ACC112 (cell line): ENCODE results near the gene TMEM41B.
A peak's percentile ranks its signal among the peaks of the same experiment; 100 is the strongest.

ENCODE experiments used
- H2AFZ ChIP-seq: fragments of 200-600 bp; sonication (generic); one replicate; pipeline ENCODE4 v1.6.0; 2017; ENCODE audit warnings: antibody characterized with exemption, low read length; ENCODE audit not compliant: unreplicated experiment
- H3K27ac ChIP-seq: fragments of 200-600 bp; sonication (generic); 2 replicates; pipeline ENCODE4 v1.5.1; 2014; ENCODE audit warnings: low read depth, mild to moderate bottlenecking, antibody characterized with exemption, low read length, moderate library complexity
- H3K27me3 ChIP-seq: fragments of 200-600 bp; sonication (generic); 2 replicates; pipeline ENCODE4 v1.6.1; 2014; ENCODE audit warnings: mild to moderate bottlenecking, antibody characterized with exemption, low read length, moderate library complexity, mixed read lengths; ENCODE audit not compliant: insufficient read depth
- H3K36me3 ChIP-seq: fragments of 200-600 bp; sonication (generic); 2 replicates; pipeline ENCODE4 v1.6.1; 2016; ENCODE audit warnings: mild to moderate bottlenecking, antibody characterized with exemption, low read length, moderate library complexity, mixed read lengths; ENCODE audit not compliant: insufficient read depth
- H3K4me1 ChIP-seq: fragments of 200-600 bp; sonication (generic); one replicate; pipeline ENCODE4 v1.6.1; 2016; ENCODE audit warnings: low read length, mixed read lengths; ENCODE audit not compliant: insufficient read depth, unreplicated experiment, control insufficient read depth
- H3K4me3 ChIP-seq: fragments of 200-600 bp; sonication (generic); 2 replicates; pipeline ENCODE4 v1.5.1; 2014; ENCODE audit warnings: mild to moderate bottlenecking, low read depth, low read length
- H3K79me2 ChIP-seq: fragments of 200-600 bp; sonication (generic); one replicate; pipeline ENCODE4 v1.6.0; 2016; ENCODE audit warnings: low read length; ENCODE audit not compliant: control insufficient read depth, unreplicated experiment, insufficient read depth

The TMEM41B gene

DNA sequence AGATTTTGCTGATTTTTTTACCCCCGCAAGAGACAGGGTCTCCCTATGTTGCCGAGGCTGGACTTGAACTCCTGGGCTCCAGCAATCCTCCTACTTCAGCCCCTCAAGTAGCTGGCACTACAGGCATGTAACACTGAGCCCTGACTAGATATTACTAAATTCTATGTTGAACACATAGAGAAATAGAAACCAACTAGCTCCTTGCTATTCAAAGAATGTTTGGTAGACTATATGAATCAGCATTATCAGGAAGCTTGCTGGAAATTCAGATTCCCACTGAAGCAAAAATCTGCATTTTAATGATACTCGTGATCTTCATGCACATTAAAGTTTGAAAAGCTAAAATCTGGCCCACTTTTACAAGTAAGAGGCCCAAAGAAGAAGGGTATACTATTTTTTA lies 11.9 kb downstream of the TMEM41B start:
- Histone ChIP-seq H3K27ac (peak overlapping the region; percentile 69), H3K27me3 (no peaks in the 10 kb centered on the region), H3K79me2 (peaks cover 38% of the 10 kb centered on the region), H3K4me1 (no peaks in the 10 kb centered on the region), H2AFZ (no peak overlapping the region), H3K4me3 (no peak overlapping the region), H3K36me3 (no peaks in the 10 kb centered on the region)

DNA sequence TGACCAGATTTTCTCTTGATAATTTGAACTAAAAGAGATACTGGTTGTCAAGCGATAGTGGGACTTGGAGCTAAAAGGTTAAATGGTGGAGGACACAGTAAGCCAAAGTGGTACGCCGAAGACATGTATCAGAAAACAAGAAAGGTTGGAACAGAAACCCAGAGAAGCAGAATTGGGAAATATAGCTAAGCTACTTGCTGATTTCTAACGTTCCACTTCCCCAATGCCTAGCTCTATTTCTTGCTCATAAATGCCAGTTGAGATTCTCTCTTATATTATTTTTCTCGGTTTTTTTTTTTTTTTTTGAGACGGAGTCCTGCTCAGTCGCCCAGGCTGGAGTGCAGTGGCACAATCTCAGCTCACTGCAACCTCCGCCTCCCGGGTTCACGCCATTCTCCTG lies 12.7 kb downstream of the TMEM41B start:
- no peaks in the 10 kb centered on the region for H3K36me3 ChIP-seq
- H3K4me3 ChIP-seq = no peak overlapping the region
- H3K27ac ChIP-seq = no peak overlapping the region
- no peaks in the 10 kb centered on the region for H3K27me3 ChIP-seq
- peaks cover 34% of the 10 kb centered on the region for H3K79me2 ChIP-seq
- H2AFZ ChIP-seq = no peak overlapping the region
- no peaks in the 10 kb centered on the region for H3K4me1 ChIP-seq

DNA sequence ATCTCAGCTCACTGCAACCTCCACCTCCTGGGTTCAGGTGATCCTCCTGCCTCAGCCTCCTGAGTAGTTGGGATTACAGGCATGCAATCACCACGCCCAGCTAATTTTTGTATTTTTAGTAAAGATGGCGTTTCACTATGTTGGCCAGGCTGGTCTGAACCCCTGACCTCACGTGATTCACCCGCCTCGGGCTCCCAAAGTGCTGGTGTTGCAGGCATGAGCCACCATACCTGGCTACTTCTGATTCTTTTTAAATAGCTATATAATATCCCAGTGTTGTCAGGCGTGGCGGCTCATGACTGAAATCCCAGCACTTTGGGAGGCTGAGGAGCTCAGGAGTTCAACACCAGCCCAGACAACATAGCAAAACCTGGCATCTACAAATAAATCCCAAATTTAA lies 20.7 kb downstream of the TMEM41B start:
- no peaks in the 10 kb centered on the region for H3K4me1 ChIP-seq
- no peak overlapping the region for H3K27ac ChIP-seq
- peaks cover 3% of the 10 kb centered on the region for H3K79me2 ChIP-seq
- H3K36me3 ChIP-seq = no peaks in the 10 kb centered on the region
- no peak overlapping the region for H3K4me3 ChIP-seq
- no peaks in the 10 kb centered on the region for H3K27me3 ChIP-seq
- H2AFZ ChIP-seq = no peak overlapping the region

DNA sequence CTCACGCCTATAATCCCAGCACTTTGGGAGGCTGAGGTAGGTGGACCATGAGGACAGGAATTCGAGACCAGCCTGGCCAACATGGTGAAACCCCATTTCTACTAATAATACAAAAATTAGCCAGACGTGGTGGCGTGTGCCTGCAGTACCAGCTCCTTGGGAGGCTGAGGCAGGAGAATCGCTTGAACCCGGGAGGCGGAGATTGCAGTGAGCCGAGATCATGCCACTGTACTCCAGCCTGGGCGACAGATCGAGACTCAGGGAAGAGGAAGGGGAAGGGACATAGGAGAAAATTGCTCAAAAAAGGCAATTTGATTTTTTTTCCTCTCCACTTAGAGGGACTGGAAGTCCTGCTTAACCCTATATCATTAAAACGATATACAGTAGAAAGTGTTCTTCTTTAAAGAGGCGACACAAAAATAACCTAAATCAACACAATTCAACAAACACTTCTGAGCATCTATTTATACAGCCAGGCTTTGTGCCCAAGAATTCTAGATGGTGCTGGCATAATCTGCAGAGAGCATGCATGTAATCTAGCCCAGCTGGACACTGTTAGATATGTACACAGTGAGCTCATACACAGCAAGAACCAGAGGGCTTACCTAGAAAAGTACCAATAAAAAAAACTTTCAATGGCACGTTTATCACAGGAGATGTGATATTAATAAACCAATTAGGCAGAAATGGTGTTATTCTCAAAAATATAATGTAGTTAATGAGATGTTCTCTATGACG lies 28.4 kb downstream of the TMEM41B start:
- Histone ChIP-seq H3K4me1 (no peaks in the 10 kb centered on the region), H2AFZ (no peak overlapping the region), H3K27me3 (no peaks in the 10 kb centered on the region), H3K79me2 (no peaks in the 10 kb centered on the region), H3K36me3 (no peaks in the 10 kb centered on the region), H3K27ac (no peak overlapping the region), H3K4me3 (no peak overlapping the region)

DNA sequence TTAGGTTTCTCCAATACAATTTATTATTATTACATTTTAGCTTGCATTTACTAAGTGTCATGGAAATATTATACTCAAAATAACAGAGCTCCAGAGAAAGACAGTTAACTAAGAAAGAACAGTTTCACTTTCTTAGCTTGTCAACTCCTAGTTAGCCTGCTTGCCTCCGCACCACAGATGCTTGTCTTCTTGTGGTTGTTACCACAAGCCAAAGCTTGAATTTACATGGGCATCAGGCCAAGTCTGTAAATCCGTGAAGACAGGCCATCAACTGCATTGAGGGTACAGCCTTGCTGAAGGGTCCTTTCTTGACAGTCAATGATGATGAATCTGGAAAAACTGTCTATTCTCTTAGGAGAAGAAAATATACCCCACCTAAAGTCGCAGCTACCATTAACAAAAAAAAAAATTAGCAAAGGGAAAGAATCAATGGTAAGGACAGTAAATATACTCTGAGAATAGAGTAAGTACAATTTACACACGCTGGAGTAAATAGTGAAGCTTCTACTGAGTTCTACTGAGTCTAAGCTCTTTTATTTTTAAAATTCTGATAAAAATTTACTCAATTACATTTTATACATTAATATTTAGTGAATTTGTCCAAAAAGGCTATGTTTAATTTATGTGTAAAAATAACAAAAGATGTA lies 33.6 kb downstream of the TMEM41B start:
- no peaks in the 10 kb centered on the region for H3K36me3 ChIP-seq
- H2AFZ ChIP-seq = no peak overlapping the region
- no peaks in the 10 kb centered on the region for H3K4me1 ChIP-seq
- no peaks in the 10 kb centered on the region for H3K79me2 ChIP-seq
- no peak overlapping the region for H3K27ac ChIP-seq
- H3K4me3 ChIP-seq = no peak overlapping the region
- no peaks in the 10 kb centered on the region for H3K27me3 ChIP-seq

DNA sequence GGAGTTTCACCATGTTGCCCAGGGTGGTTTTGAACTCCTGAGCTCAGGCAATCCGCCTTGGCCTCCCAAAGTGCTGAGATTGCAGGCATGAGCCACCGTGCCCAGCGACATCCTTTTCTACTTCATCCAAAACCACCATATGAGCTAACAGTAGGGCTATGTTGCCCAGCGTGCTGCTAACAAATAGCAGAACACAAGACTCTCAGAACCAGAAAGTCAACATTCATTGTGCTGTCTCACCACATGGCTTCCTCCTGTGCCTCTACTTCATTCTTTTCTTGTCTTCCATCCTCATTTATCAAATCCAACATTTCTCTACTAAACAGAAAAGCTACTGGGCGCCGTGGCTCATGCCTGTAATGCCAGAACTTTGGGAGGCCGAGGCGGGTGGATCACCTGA lies 37.2 kb downstream of the TMEM41B start:
- no peaks in the 10 kb centered on the region for H3K36me3 ChIP-seq
- peaks cover 3% of the 10 kb centered on the region for H3K4me1 ChIP-seq
- no peak overlapping the region for H2AFZ ChIP-seq
- no peaks in the 10 kb centered on the region for H3K79me2 ChIP-seq
- no peaks in the 10 kb centered on the region for H3K27me3 ChIP-seq
- no peak overlapping the region for H3K27ac ChIP-seq
- H3K4me3 ChIP-seq = no peak overlapping the region

DNA sequence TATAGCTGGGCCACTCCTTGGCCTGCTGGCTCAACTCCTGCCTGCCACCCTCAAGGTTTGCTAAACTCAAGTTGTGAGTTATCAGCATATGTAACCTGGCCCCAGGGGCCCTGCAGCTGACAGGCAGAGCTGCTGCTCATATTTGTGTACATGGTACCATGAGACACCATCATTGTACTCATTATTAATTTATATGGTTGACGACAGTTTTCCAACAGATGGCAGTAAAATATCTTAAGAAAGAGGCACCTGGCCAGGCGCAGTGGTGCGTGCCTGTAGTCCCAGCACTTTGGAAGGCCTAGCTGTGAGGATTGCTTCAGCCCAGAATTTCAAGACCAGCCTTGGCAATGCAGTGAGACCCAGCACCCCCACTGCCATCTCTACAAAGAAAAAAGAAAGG lies 37.8 kb downstream of the TMEM41B start:
- no peaks in the 10 kb centered on the region for H3K36me3 ChIP-seq
- H3K27me3 ChIP-seq = no peaks in the 10 kb centered on the region
- no peak overlapping the region for H2AFZ ChIP-seq
- H3K79me2 ChIP-seq = no peaks in the 10 kb centered on the region
- H3K4me1 ChIP-seq = peaks cover 3% of the 10 kb centered on the region
- no peak overlapping the region for H3K27ac ChIP-seq
- no peak overlapping the region for H3K4me3 ChIP-seq

DNA sequence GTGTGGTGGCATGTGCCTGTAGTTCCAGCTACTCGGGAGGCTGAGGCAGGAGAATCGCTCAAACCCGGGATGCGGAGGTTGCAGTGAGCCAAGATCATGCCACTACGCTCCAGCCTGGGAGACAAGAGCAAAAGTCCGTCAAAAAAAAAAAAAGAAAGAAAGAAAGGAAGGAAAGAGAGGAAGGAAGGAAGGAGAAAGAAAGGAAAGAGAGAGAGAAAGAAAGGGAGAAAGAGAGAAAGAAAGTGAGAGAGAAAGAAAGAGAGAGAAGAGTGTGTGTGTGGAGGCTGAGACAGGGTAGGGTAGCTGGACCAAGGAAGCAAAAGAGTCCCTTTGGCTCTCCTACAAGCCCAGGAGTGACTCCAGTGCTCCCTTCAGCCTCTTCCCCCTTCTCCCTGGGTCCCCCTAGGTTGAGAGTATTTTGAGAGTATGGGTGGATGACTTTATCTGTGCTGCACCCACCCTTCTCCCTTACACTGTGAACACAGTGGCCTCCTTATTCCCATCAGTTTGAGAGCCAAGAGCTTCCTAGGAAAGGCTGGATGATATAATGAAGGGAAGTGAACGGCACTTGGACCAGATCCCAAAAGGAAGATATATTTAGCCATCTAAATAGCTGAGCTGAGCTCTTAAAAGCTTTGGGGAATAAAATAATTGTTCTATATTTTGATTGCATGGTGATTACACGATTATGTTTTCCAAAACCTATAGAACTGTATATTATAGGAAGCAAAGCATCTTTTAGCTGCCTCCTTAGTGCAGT lies 39.7 kb downstream of the TMEM41B start:
- H3K4me3 ChIP-seq = no peak overlapping the region
- H3K27me3 ChIP-seq = no peaks in the 10 kb centered on the region
- no peaks in the 10 kb centered on the region for H3K36me3 ChIP-seq
- H3K4me1 ChIP-seq = peaks cover 3% of the 10 kb centered on the region
- no peaks in the 10 kb centered on the region for H3K79me2 ChIP-seq
- H2AFZ ChIP-seq = no peak overlapping the region
- no peak overlapping the region for H3K27ac ChIP-seq

DNA sequence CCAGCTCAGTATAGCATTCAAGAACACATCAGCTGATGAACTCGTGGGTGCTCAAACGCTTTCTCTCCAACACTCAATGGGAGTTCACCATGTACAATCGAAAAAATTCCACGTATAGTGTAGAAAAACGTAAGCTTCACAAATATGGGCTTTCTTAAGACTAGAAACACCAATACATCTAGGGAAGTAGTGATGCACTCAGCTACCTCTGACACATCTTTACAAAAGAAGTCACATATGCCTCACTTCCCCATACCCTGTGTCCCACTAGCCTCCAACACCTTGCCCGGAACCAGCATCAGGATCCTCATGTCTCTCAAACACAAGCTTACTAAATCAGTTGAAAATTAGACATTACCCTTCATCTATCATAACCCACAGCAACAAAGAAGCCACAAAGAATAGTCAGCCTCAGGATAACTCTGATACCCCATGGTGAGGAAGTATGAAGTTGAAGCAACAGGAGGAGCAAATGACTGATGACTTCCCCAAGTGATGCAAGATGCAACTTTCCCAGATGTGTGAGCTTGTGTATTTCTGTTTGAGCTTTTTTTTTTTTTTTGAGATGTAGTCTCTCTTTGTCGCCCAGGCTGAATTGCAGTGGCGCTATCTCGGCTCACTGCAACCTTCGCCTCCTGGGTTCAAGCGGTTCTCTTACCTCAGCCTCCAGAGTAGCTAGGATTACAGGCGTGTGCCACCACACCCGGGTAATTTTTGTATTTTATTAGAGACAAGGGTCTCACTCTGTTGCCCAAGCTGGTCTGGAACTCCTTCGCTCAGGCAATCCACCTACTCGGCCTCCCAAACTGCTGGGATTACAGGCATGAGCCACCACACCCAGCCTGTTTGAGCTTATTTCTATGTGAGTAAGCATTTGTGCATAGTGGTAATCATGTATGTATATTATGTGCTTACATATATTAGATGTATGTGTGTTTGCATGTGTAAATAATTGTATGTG lies 40.7 kb downstream of the TMEM41B start:
- no peaks in the 10 kb centered on the region for H3K36me3 ChIP-seq
- no peak overlapping the region for H3K4me3 ChIP-seq
- H3K4me1 ChIP-seq = peaks cover 3% of the 10 kb centered on the region
- H3K79me2 ChIP-seq = no peaks in the 10 kb centered on the region
- H2AFZ ChIP-seq = no peak overlapping the region
- H3K27me3 ChIP-seq = no peaks in the 10 kb centered on the region
- no peak overlapping the region for H3K27ac ChIP-seq

DNA sequence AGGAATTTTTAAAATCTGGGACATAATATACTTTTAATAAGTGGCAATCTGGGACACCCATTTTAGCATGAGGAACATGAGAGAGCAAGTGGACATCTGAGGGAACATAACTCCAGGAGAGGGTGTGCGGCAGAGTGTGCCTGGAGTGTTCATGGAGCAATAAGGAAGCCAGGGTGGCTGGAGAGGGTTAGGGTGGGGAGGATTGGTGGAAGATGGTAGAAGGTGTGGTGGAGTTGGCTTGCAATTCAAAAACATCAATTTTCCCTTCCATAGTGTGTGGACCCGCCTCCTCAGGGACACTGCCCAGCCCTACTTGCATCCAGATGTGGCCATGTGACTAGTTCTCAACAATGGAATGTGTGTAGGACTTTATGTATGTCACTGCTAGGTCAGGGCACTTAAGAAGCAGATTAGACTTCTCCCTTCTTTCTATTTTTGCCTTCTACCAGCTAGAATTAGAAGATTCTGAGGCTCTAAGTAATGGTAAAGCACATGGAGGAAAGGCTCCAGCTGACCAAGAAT lies 44.8 kb downstream of the TMEM41B start:
- H3K27me3 ChIP-seq = no peaks in the 10 kb centered on the region
- H3K79me2 ChIP-seq = peaks cover 4% of the 10 kb centered on the region
- H3K4me3 ChIP-seq = no peak overlapping the region
- no peak overlapping the region for H2AFZ ChIP-seq
- no peak overlapping the region for H3K27ac ChIP-seq
- no peaks in the 10 kb centered on the region for H3K36me3 ChIP-seq
- H3K4me1 ChIP-seq = no peaks in the 10 kb centered on the region
